H1 (cell line): ENCODE results near the gene SEMA3C. TPM values are rescaled to one million over a fixed set of nuclear protein-coding genes. Genes with fewer than 3 reads are reported as not detected.

Source experiments
- CTCF ChIA-PET: fragments of 300-600 bp; sonication (Branson Sonifier 250); formaldehyde crosslinking; loops from one replicate; lab custom pipeline; 2021; ENCODE audit not compliant: partially characterized antibody; lab: Charles Lee
- POLR2A ChIA-PET: fragments of 300-600 bp; sonication (Branson Sonifier 250); formaldehyde crosslinking; loops from one replicate; lab custom pipeline; 2021; ENCODE audit warnings: inconsistent platforms; ENCODE audit not compliant: partially characterized antibody; lab: Charles Lee
- DNase-seq, 2 experiments: peaks; one replicate each; pipeline versions ENCODE4 v3.0.0 to v3.0.0-alpha.2; 2010 to 2022; ENCODE audit warnings: low spot score in 2 of 2, low read depth in 1 of 2, mixed read lengths in 1 of 2
- FAIRE-seq: peaks from 2 replicates; lab custom pipeline; 2011; peaks lifted over from hg19 to GRCh38; lab: Jason Lieb, UNC
- H2AFZ ChIP-seq: 2 replicates; pipeline ENCODE4 v1.8.1; 2012; ENCODE audit warnings: low read length, inconsistent platforms
- H2AK5ac ChIP-seq: 2 replicates; pipeline ENCODE4 v1.6.1; 2013; ENCODE audit warnings: low read depth, low read length
- H2BK120ac ChIP-seq: replicated peaks from 2 replicates; pipeline ENCODE3; 2013; ENCODE audit warnings: low read depth, low read length, inconsistent platforms
- H2BK12ac ChIP-seq: 2 replicates; pipeline ENCODE4 v1.6.1; 2013; ENCODE audit warnings: low read depth, low read length
- H2BK15ac ChIP-seq: 2 replicates; pipeline ENCODE4 v1.6.1; 2013; ENCODE audit warnings: low read length
- H2BK20ac ChIP-seq: 2 replicates; pipeline ENCODE4 v1.6.1; 2013; ENCODE audit warnings: low read length
- H2BK5ac ChIP-seq: 2 replicates; pipeline ENCODE4 v1.6.1; 2013; ENCODE audit warnings: low read depth, low read length
- H3K14ac ChIP-seq: 2 replicates; pipeline ENCODE4 v1.6.1; 2013; ENCODE audit warnings: inconsistent platforms; ENCODE audit not compliant: insufficient read length
- H3K18ac ChIP-seq: 2 replicates; pipeline ENCODE4 v1.6.1; 2013; ENCODE audit warnings: low read length; ENCODE audit errors: extremely low read depth
- H3K23ac ChIP-seq: 2 replicates; pipeline ENCODE4 v1.6.1; 2013; ENCODE audit warnings: inconsistent platforms; ENCODE audit not compliant: insufficient read length
- H3K23me2 ChIP-seq: 2 replicates; pipeline ENCODE4 v1.6.1; 2013; ENCODE audit warnings: low read depth, low read length
- H3K27ac ChIP-seq: 2 replicates; pipeline ENCODE4 v1.6.1; 2011; ENCODE audit warnings: low read depth, low read length, inconsistent platforms
- H3K27me3 ChIP-seq, 4 experiments: replicated peaks in 1 of 4; 1 replicate in 1 of 4; 2 replicates in 3 of 4; pipeline versions ENCODE4 v1.6.1 to v1.8.1; 2011 to 2013; ENCODE audit warnings: low read length in 3 of 4, mild to moderate bottlenecking in 3 of 4, inconsistent platforms in 2 of 4, mixed read lengths in 2 of 4, moderate library complexity in 1 of 4; ENCODE audit not compliant: control insufficient read depth in 3 of 4, insufficient read depth in 3 of 4; ENCODE audit errors: extremely low read depth in 1 of 4
- H3K36me3 ChIP-seq, 4 experiments: 2 replicates each; pipeline versions ENCODE4 v1.6.1 to v1.8.1; 2011 to 2013; ENCODE audit warnings: mild to moderate bottlenecking in 4 of 4, low read length in 3 of 4, moderate library complexity in 2 of 4, control low read depth in 1 of 4, inconsistent platforms in 1 of 4; ENCODE audit not compliant: insufficient read depth in 4 of 4, control insufficient read depth in 2 of 4
- H3K4ac ChIP-seq: replicated peaks from 2 replicates; pipeline ENCODE3; 2013; ENCODE audit warnings: low read length, low read depth, mixed read lengths, inconsistent platforms; ENCODE audit not compliant: insufficient read length
- H3K4me1 ChIP-seq, 4 experiments: replicated peaks in 1 of 4; 1 replicate in 1 of 4; 2 replicates in 3 of 4; pipeline versions ENCODE4 v1.6.1 to v1.8.1; 2011 to 2013; ENCODE audit warnings: low read length in 3 of 4, inconsistent platforms in 2 of 4, mixed read lengths in 1 of 4; ENCODE audit not compliant: insufficient read depth in 4 of 4, control insufficient read depth in 3 of 4
- H3K4me2 ChIP-seq, 2 experiments: 2 replicates each; pipeline versions ENCODE4 v1.6.1 to v1.8.1; 2011 to 2013; ENCODE audit warnings: low read depth in 2 of 2, low read length in 2 of 2, control low read depth in 1 of 2, inconsistent platforms in 1 of 2, mild to moderate bottlenecking in 1 of 2; ENCODE audit not compliant: insufficient read depth in 1 of 2
- H3K4me3 ChIP-seq, 4 experiments: fragments of 200-600, 300-600 bp in 1 of 4; sonication (generic), shearing (Covaris generic), sonication (Bioruptor Twin) in 1 of 4; 2 replicates each; pipeline versions ENCODE4 v1.5.1 to v1.8.1; 2011 to 2016; ENCODE audit warnings: low read length in 4 of 4, low read depth in 3 of 4, control low read depth in 2 of 4, inconsistent platforms in 2 of 4, mild to moderate bottlenecking in 2 of 4, mixed read lengths in 1 of 4, moderate library complexity in 1 of 4; ENCODE audit not compliant: insufficient read depth in 2 of 4; ENCODE audit errors: extremely low read depth in 1 of 4
- H3K56ac ChIP-seq: replicated peaks from 2 replicates; pipeline ENCODE3; 2013; ENCODE audit warnings: low read depth, mild to moderate bottlenecking, mixed read lengths, low read length, inconsistent platforms; ENCODE audit not compliant: insufficient read length
- H3K79me1 ChIP-seq: 2 replicates; pipeline ENCODE4 v1.6.1; 2013; ENCODE audit warnings: low read depth, low read length, control low read depth
- H3K79me2 ChIP-seq, 2 experiments: 2 replicates each; pipeline versions ENCODE4 v1.6.1 to v1.8.1; 2012 to 2013; ENCODE audit warnings: low read length in 2 of 2, mild to moderate bottlenecking in 2 of 2, inconsistent platforms in 1 of 2; ENCODE audit not compliant: insufficient read depth in 2 of 2, control insufficient read depth in 1 of 2
- H3K9ac ChIP-seq, 4 experiments: replicated peaks in 1 of 4; 1 replicate in 1 of 4; 2 replicates in 3 of 4; pipeline versions ENCODE4 v1.6.1 to v1.8.1; 2011 to 2013; ENCODE audit warnings: low read depth in 3 of 4, low read length in 3 of 4, control low read depth in 2 of 4, mild to moderate bottlenecking in 2 of 4, moderate library complexity in 2 of 4, inconsistent platforms in 1 of 4; ENCODE audit errors: extremely low read depth in 1 of 4
- H3K9me3 ChIP-seq, 2 experiments: 2 replicates each; pipeline versions ENCODE4 v1.6.1 to v1.8.1; 2012 to 2013; ENCODE audit warnings: mild to moderate bottlenecking in 2 of 2, moderate library complexity in 2 of 2, control low read depth in 1 of 2, inconsistent platforms in 1 of 2, low read depth in 1 of 2, low read length in 1 of 2, mixed read lengths in 1 of 2; ENCODE audit not compliant: insufficient read depth in 2 of 2
- H4K20me1 ChIP-seq, 2 experiments: replicated peaks in 1 of 2; 2 replicates each; pipeline versions ENCODE3 to v1.8.1; 2011 to 2013; ENCODE audit warnings: inconsistent platforms in 2 of 2, low read length in 2 of 2, mild to moderate bottlenecking in 1 of 2; ENCODE audit not compliant: insufficient read depth in 2 of 2, control insufficient read depth in 1 of 2
- H4K5ac ChIP-seq: 2 replicates; pipeline ENCODE4 v1.6.1; 2013; ENCODE audit warnings: low read length, low read depth, mixed read lengths, inconsistent platforms; ENCODE audit not compliant: insufficient read length
- H4K8ac ChIP-seq: 2 replicates; pipeline ENCODE4 v1.8.0; 2013; ENCODE audit warnings: mild to moderate bottlenecking, moderate library complexity, low read length, inconsistent platforms; ENCODE audit not compliant: insufficient read depth; ENCODE audit errors: extremely low read depth
- H4K91ac ChIP-seq: replicated peaks from 2 replicates; pipeline ENCODE3; 2013; ENCODE audit warnings: low read length, mixed read lengths, inconsistent platforms; ENCODE audit not compliant: insufficient read length
- BRCA1 ChIP-seq: IDR thresholded peaks from 2 replicates; pipeline ENCODE4 v1.6.1; 2012; ENCODE audit warnings: low read depth, low read length, improper control_type of control experiment
- GABPA ChIP-seq: IDR thresholded peaks from 2 replicates; pipeline ENCODE4 v1.6.1; 2011; ENCODE audit warnings: mild to moderate bottlenecking, low read length, moderate library complexity, borderline replicate concordance; ENCODE audit not compliant: insufficient read depth
- HDAC6 ChIP-seq: IDR thresholded peaks from one replicate; pipeline ENCODE4 v1.7.1; 2012; ENCODE audit warnings: low read depth, mild to moderate bottlenecking, inconsistent platforms, low read length, moderate library complexity
- JUND ChIP-seq: IDR thresholded peaks from 2 replicates; pipeline ENCODE4 v1.6.1; 2011; ENCODE audit warnings: mild to moderate bottlenecking, improper control_type of control experiment, low read length
- PHF8 ChIP-seq: fragments of 200-600 bp; sonication (generic); conservative IDR thresholded peaks from 2 replicates; pipeline ENCODE4 v1.7.1; 2012; ENCODE audit warnings: low read depth, mild to moderate bottlenecking, inconsistent platforms, low read length, moderate library complexity
- POLR2AphosphoS5 ChIP-seq: IDR thresholded peaks from 2 replicates; pipeline ENCODE4 v1.6.1; 2011; ENCODE audit warnings: low read depth, low read length
- RFX5 ChIP-seq: IDR thresholded peaks from 2 replicates; pipeline ENCODE4 v1.6.1; 2011; ENCODE audit warnings: low read depth, low read length, improper control_type of control experiment, borderline replicate concordance
- SAP30 ChIP-seq: fragments of 300-600 bp; sonication (generic); IDR thresholded peaks from 2 replicates; pipeline ENCODE4 v1.7.1; 2012; ENCODE audit warnings: low read length, moderate library complexity, mild to moderate bottlenecking, inconsistent platforms; ENCODE audit not compliant: insufficient read depth, insufficient replicate concordance
- SRF ChIP-seq: IDR thresholded peaks from 2 replicates; pipeline ENCODE4 v1.6.1; 2011; ENCODE audit warnings: mild to moderate bottlenecking, low read depth, low read length, moderate library complexity
- TEAD4 ChIP-seq: IDR thresholded peaks from 2 replicates; pipeline ENCODE4 v1.6.1; 2012; ENCODE audit warnings: low read depth, low read length, inconsistent platforms, mixed read lengths
- WGBS, 2 experiments: shearing (Covaris generic) in 1 of 2; methylation state at CpG; one replicate each; pipeline versions ENCODE4 v1.1.6 to v1.1.7; 2013 to 2015; ENCODE audit warnings: low lambda C conversion rate in 2 of 2, mixed read lengths in 2 of 2, inconsistent platforms in 1 of 2, low coverage in 1 of 2, missing lambda C conversion rate in 1 of 2; ENCODE audit not compliant: insufficient replicate concordance in 2 of 2, insufficient coverage in 1 of 2, insufficient read length in 1 of 2; ENCODE audit errors: extremely low coverage in 1 of 2, missing lambda C conversion rate in 1 of 2; 5-methylcytosine and 5-hydroxymethylcytosine counted together
- polyA plus RNA-seq, 7 experiments: library from polyadenylated mRNA; depleted of rRNA in 3 of 7; stranded (reverse) in 5 of 7; unstranded in 2 of 7; fragments of >200 nt in 5 of 7; fragments of 200-250 nt in 2 of 7; gene quantifications; 1 replicate in 5 of 7; 2 replicates in 1 of 7; 4 replicates in 1 of 7; pipeline versions ENCODE4 v1.2.1 to v1.2.3, GENCODE V29; 2011 to 2013; ENCODE audit warnings: missing spikeins in 2 of 7, mixed read lengths in 2 of 7
- total RNA-seq: library from RNA; stranded (reverse); fragmentation: NEBNext Ultra II Directional; extraction: Animal tissue kit (Norgen Biotek cat#: 25700); gene quantifications from 2 replicates; pipeline ENCODE4 v1.2.1, GENCODE V29; 2021
- TF ChIP-seq, protein P1 (sequence below): IDR thresholded peaks from 2 replicates; pipeline ENCODE4 v1.6.1; 2012; ENCODE audit warnings: inconsistent platforms

Gene SEMA3C
- total and polyA plus RNA-seq, 2 of the 8 experiments (the other 6 are each of a cell fraction or from before 2014, with no cell fraction given): 0.15 to 1.4 TPM

GRCh38 chr7:80949449-80949848 is 30.6 kb upstream of the SEMA3C start:
- Histone ChIP-seq H2BK20ac (no peak overlapping the region), H4K91ac (no peak overlapping the region)
- CTCF ChIA-PET: interaction anchor here (0.8 to 1.1 kb wide), 2 partner anchors 204 to 530 kb away, joined by 3 read pairs; no protein-coding TSS in a partner anchor

More at GRCh38 chr7:80949449-80949848, 30.6 kb upstream of the SEMA3C start:
- Histone ChIP-seq H3K27ac (no peak overlapping the region), H2AK5ac (no peak overlapping the region), H3K9ac (no peak overlapping the region), H2BK15ac (no peak overlapping the region), H2AFZ (no peak overlapping the region), H3K79me1 (no peaks in the 10 kb centered on the region), H3K4ac (no peak overlapping the region), H4K20me1 (no peaks in the 10 kb centered on the region), H3K79me2 (no peaks in the 10 kb centered on the region), H2BK5ac (no peak overlapping the region), H3K23me2 (no peaks in the 10 kb centered on the region), H3K56ac (no peak overlapping the region), H3K4me1 (no peaks in the 10 kb centered on the region), H2BK120ac (no peak overlapping the region), H3K4me3 (no peak overlapping the region), H4K5ac (no peak overlapping the region), H3K14ac (no peak overlapping the region), H2BK12ac (no peak overlapping the region), H3K4me2 (no peak overlapping the region), H3K36me3 (no peaks in the 10 kb centered on the region), H3K9me3 (no peaks in the 10 kb centered on the region), H3K23ac (no peak overlapping the region), H3K27me3 (no peaks in the 10 kb centered on the region), H4K8ac (no peak overlapping the region), H3K18ac (no peak overlapping the region)
- 100% methylated on average over 1 of the region's 1 CpG; no CpG with 5 or more reads in 1 of the 2 experiments for WGBS, 2 experiments
- POLR2A ChIA-PET: no interaction called here
- no peak for FAIRE-seq
- no peak for DNase-seq
- TF ChIP-seq GABPA (no peak), TEAD4 (no peak), SAP30 (no peak), PHF8 (no peak), JUND (no peak), RFX5 (no peak), SRF (no peak), POLR2AphosphoS5 (no peak), BRCA1 (no peak), HDAC6 (no peak)
- TF ChIP-seq, protein P1, sequence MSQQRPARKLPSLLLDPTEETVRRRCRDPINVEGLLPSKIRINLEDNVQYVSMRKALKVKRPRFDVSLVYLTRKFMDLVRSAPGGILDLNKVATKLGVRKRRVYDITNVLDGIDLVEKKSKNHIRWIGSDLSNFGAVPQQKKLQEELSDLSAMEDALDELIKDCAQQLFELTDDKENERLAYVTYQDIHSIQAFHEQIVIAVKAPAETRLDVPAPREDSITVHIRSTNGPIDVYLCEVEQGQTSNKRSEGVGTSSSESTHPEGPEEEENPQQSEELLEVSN: no peak
- TF ChIP-seq, all 59 proteins: peak for 0
